DOHH2 (cell line): ENCODE results near the gene GLI3.

Experiments
- H3F3A ChIP-seq: fragments of 200-600 bp; sonication (generic), shearing (Covaris generic); 2 replicates; pipeline ENCODE4 v1.6.0; 2016; ENCODE audit warnings: antibody characterized with exemption, mild to moderate bottlenecking; ENCODE audit not compliant: control insufficient read depth, insufficient read depth
- H3K27ac ChIP-seq: fragments of 200-600 bp; sonication (generic); 2 replicates; pipeline ENCODE4 v1.5.1; 2014; ENCODE audit warnings: low read depth, mild to moderate bottlenecking, low read length, moderate library complexity
- H3K27me3 ChIP-seq: fragments of 200-600 bp; sonication (generic); 2 replicates; pipeline ENCODE4 v1.6.1; 2014; ENCODE audit warnings: mild to moderate bottlenecking, low read length, mixed read lengths; ENCODE audit not compliant: control insufficient read depth
- H3K36me3 ChIP-seq: fragments of 200-600 bp; sonication (generic); 2 replicates; pipeline ENCODE4 v1.6.1; 2014; ENCODE audit warnings: mild to moderate bottlenecking, low read length, moderate library complexity, mixed read lengths; ENCODE audit not compliant: control insufficient read depth
- H3K4me1 ChIP-seq: fragments of 200-600 bp; sonication (generic); 2 replicates; pipeline ENCODE4 v1.6.1; 2014; ENCODE audit warnings: mild to moderate bottlenecking, low read length, mixed read lengths; ENCODE audit not compliant: control insufficient read depth
- H3K4me2 ChIP-seq: fragments of 200-600 bp; sonication (generic); 2 replicates; pipeline ENCODE4 v1.6.0; 2014; ENCODE audit warnings: mild to moderate bottlenecking, low read length, moderate library complexity
- H3K4me3 ChIP-seq: fragments of 200-600 bp; sonication (generic); 2 replicates; pipeline ENCODE4 v1.5.1; 2014; ENCODE audit warnings: mild to moderate bottlenecking, low read length, mixed read lengths
- H3K79me2 ChIP-seq: fragments of 200-600 bp; sonication (generic); 2 replicates; pipeline ENCODE4 v1.6.1; 2014; ENCODE audit warnings: mild to moderate bottlenecking, low read length, mixed read lengths; ENCODE audit not compliant: control insufficient read depth
- H3K9me2 ChIP-seq: fragments of 200-600 bp; sonication (generic); replicated peaks from 2 replicates; pipeline ENCODE4 v1.6.1; 2014; ENCODE audit warnings: mild to moderate bottlenecking, low read length, mixed read lengths; ENCODE audit not compliant: control insufficient read depth
- H3K9me3 ChIP-seq: fragments of 200-600 bp; sonication (generic); 2 replicates; pipeline ENCODE4 v1.6.1; 2014; ENCODE audit warnings: antibody characterized with exemption, low read length, mixed read lengths; ENCODE audit not compliant: control insufficient read depth, insufficient read depth
- H4K20me1 ChIP-seq: fragments of 200-600 bp; sonication (generic); 2 replicates; pipeline ENCODE4 v1.6.0; 2014; ENCODE audit warnings: low read depth, mild to moderate bottlenecking, antibody characterized with exemption, low read length, moderate library complexity; ENCODE audit not compliant: control insufficient read depth, insufficient read depth
- EZH2phosphoT487 ChIP-seq: fragments of 200-600 bp; sonication (generic); IDR thresholded peaks from 2 replicates; pipeline ENCODE4 v1.6.1; 2017; ENCODE audit warnings: borderline replicate concordance, mild to moderate bottlenecking, antibody characterized with exemption, low read length, moderate library complexity, mixed read lengths
- TF ChIP-seq, protein P1 (sequence below): fragments of 200-600 bp; sonication (generic); IDR thresholded peaks from one replicate; pipeline ENCODE4 v1.5.1; 2014; ENCODE audit warnings: antibody characterized with exemption, mild to moderate bottlenecking, low read depth, low read length; ENCODE audit not compliant: poor library complexity, severe bottlenecking

The GLI3 gene

DNA sequence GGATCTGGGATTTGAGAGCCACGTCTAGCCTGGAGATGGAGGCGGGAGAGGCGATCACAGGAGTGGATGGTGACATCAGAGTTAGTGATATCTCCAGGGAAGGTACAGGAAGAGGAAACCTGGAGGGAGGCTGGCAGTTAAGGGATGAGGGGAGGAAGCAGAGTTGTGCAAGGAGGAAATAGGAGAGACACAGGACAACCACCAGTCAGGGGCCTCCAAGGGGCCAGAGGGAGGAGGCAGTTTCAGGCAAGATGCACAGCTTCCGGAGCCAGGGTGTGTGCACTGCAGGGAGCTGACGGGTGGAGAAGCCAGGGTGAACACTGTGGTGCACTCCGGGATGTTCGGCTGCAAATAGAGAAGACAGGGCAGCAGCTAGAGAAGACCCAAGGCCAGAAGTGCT, 141.2 kb downstream of the GLI3 start:
- Histone ChIP-seq H3K36me3 (no peaks in the 10 kb centered on the region), H3F3A (no peaks in the 10 kb centered on the region), H3K27ac (no peak overlapping the region), H3K4me1 (no peaks in the 10 kb centered on the region), H3K9me3 (no peaks in the 10 kb centered on the region; the same call in 1 of the 2 replicates), H3K4me2 (no peak overlapping the region), H3K4me3 (no peak overlapping the region), H3K27me3 (no peaks in the 10 kb centered on the region), H4K20me1 (no peaks in the 10 kb centered on the region), H3K9me2 (no peaks in the 10 kb centered on the region), H3K79me2 (no peaks in the 10 kb centered on the region)
- TF ChIP-seq EZH2phosphoT487, result no peak
- TF ChIP-seq, protein P1, sequence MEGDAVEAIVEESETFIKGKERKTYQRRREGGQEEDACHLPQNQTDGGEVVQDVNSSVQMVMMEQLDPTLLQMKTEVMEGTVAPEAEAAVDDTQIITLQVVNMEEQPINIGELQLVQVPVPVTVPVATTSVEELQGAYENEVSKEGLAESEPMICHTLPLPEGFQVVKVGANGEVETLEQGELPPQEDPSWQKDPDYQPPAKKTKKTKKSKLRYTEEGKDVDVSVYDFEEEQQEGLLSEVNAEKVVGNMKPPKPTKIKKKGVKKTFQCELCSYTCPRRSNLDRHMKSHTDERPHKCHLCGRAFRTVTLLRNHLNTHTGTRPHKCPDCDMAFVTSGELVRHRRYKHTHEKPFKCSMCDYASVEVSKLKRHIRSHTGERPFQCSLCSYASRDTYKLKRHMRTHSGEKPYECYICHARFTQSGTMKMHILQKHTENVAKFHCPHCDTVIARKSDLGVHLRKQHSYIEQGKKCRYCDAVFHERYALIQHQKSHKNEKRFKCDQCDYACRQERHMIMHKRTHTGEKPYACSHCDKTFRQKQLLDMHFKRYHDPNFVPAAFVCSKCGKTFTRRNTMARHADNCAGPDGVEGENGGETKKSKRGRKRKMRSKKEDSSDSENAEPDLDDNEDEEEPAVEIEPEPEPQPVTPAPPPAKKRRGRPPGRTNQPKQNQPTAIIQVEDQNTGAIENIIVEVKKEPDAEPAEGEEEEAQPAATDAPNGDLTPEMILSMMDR, result no peak

DNA sequence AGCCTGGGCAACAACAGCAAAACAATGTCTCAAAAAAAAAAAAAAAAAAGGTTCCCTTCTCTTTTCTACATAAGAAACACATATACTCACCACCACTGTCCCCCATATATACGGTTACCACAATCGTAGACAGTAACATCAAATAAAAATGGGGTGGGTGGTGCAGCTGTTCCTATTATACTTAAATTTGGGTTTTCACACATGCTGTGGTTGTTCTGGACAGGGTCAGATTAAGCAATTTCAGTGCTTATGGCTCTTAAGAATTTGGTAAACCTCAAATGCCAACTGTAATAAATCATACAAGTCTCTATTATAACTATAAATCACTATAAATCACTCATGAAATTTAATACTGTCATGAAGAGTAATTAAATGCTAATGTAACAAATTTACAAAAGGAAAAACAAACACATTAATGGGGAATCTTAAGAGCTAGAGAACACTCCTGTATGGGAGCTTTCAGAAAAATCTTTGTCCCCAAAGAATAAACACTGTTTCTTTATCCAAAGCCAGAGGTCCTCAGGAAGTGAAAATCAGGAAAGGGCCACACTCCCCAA, 143.6 kb downstream of the GLI3 start:
- Histone ChIP-seq H3K4me1 (no peaks in the 10 kb centered on the region), H3K4me3 (no peak overlapping the region), H4K20me1 (no peaks in the 10 kb centered on the region), H3K4me2 (no peak overlapping the region), H3K9me2 (no peaks in the 10 kb centered on the region), H3K79me2 (no peaks in the 10 kb centered on the region), H3K27ac (no peak overlapping the region), H3F3A (no peaks in the 10 kb centered on the region), H3K9me3 (no peaks in the 10 kb centered on the region; the same call in 1 of the 2 replicates), H3K27me3 (no peaks in the 10 kb centered on the region), H3K36me3 (no peaks in the 10 kb centered on the region)
- TF ChIP-seq, protein P1, result no peak
- TF ChIP-seq EZH2phosphoT487, result no peak

DNA sequence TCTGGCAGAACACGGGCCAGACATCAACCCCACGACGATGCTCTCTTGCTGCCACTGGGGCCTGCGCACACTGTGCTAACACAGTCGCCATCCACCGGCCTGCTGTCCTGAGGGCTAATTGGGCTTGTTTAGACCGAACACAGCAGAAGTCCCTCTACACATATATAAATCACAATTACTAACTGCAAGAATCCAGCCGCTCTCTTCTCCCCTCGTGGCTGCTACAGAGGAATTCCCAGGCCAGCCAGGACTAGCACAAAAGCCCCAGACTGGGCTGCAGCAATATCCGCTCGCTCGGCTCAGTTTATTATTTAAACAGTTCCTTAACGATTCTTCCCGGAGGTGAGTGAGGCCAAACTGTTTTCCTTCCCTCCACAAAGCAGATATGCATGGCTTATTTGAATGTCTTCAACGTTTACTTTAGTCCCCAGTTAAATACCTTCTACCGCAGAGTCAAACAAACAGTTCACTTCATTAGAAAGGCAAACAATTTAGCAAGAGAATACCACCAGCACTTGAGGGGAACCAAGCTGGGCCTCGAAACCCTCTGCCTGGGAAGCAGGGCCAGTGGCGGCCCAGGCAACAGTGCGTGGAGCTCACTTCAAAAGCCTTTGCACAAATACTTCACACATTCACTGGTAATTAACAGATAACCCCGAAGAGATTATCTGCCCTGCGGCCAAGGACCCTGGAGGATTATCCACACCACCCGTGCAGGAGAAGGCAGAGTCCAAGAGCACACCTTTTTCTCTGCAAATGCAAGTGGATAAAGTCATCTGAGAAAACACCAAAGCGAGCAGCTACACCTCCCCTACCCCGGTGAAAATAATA, 145.3 kb downstream of the GLI3 start:
- no peak overlapping the region for H3K27ac ChIP-seq
- no peaks in the 10 kb centered on the region for H3F3A ChIP-seq
- no peaks in the 10 kb centered on the region for H3K9me2 ChIP-seq
- no peaks in the 10 kb centered on the region for H3K36me3 ChIP-seq
- no peaks in the 10 kb centered on the region for H3K4me1 ChIP-seq
- no peaks in the 10 kb centered on the region for H3K9me3 ChIP-seq
- H3K4me3 ChIP-seq, result no peak overlapping the region
- H3K27me3 ChIP-seq, result no peaks in the 10 kb centered on the region
- no peaks in the 10 kb centered on the region for H3K79me2 ChIP-seq
- no peak overlapping the region for H3K4me2 ChIP-seq
- H4K20me1 ChIP-seq, result no peaks in the 10 kb centered on the region
- TF ChIP-seq EZH2phosphoT487, result no peak
- TF ChIP-seq, protein P1, result no peak
